HEK293 (cell line): ENCODE data around the gene GNMT.
A peak's percentile ranks its signal among the peaks of the same experiment; 100 is the strongest.

Experiments
- GLIS2 ChIP-seq: fragments of 450-650 bp; formaldehyde crosslinking; IDR thresholded peaks from 2 replicates; pipeline ENCODE4 v1.5.1; 2016; ENCODE audit warnings: missing biosample characterization, missing genetic modification characterization
- IKZF3 ChIP-seq: fragments of 450-650 bp; IDR thresholded peaks from 2 replicates; pipeline ENCODE4 v1.5.0; 2018; ENCODE audit warnings: missing biosample characterization, mild to moderate bottlenecking, missing genetic modification characterization, moderate library complexity
- MYNN ChIP-seq: fragments of 450-650 bp; formaldehyde crosslinking; IDR thresholded peaks from 2 replicates; pipeline ENCODE4 v1.5.1; 2016; ENCODE audit warnings: missing biosample characterization, missing genetic modification characterization, borderline replicate concordance
- ZBTB17 ChIP-seq: fragments of 450-650 bp; formaldehyde crosslinking; IDR thresholded peaks from 2 replicates; pipeline ENCODE4 v1.5.1; 2016; ENCODE audit warnings: missing biosample characterization, missing genetic modification characterization
- ZBTB8A ChIP-seq: fragments of 450-650 bp; formaldehyde crosslinking; IDR thresholded peaks from 2 replicates; pipeline ENCODE4 v1.5.1; 2016; ENCODE audit warnings: missing biosample characterization, missing genetic modification characterization
- ZFP37 ChIP-seq: fragments of 450-650 bp; formaldehyde crosslinking; IDR thresholded peaks from 2 replicates; pipeline ENCODE4 v1.5.1; 2016; ENCODE audit warnings: missing biosample characterization, missing genetic modification characterization
- ZNF133 ChIP-seq: fragments of 450-650 bp; formaldehyde crosslinking; IDR thresholded peaks from 2 replicates; pipeline ENCODE4 v1.5.1; 2016; ENCODE audit warnings: missing biosample characterization, missing genetic modification characterization
- ZNF155 ChIP-seq: fragments of 450-650 bp; formaldehyde crosslinking; IDR thresholded peaks from 2 replicates; pipeline ENCODE4 v1.5.1; 2016; ENCODE audit warnings: missing biosample characterization, missing genetic modification characterization
- ZNF16 ChIP-seq: fragments of 450-650 bp; formaldehyde crosslinking; IDR thresholded peaks from 2 replicates; pipeline ENCODE4 v1.5.1; 2016; ENCODE audit warnings: low read depth, missing biosample characterization, missing genetic modification characterization
- ZNF274 ChIP-seq, 2 experiments: fragments of 200-500 bp in 1 of 2; fragments of 450-650 bp in 1 of 2; sonication (Bioruptor generic) in 1 of 2; formaldehyde crosslinking in 1 of 2; IDR thresholded peaks; 2 replicates each; pipeline versions ENCODE4 v1.5.1 to v1.6.1; 2014 to 2016; ENCODE audit warnings: borderline replicate concordance in 1 of 2, inconsistent platforms in 1 of 2, low read length in 1 of 2, missing biosample characterization in 1 of 2, missing genetic modification characterization in 1 of 2
- ZNF335 ChIP-seq: fragments of 450-650 bp; formaldehyde crosslinking; conservative IDR thresholded peaks from 2 replicates; pipeline ENCODE4 v1.5.1; 2016; ENCODE audit warnings: missing biosample characterization, missing genetic modification characterization
- ZNF433 ChIP-seq: fragments of 450-650 bp; formaldehyde crosslinking; IDR thresholded peaks from 2 replicates; pipeline ENCODE4 v1.5.1; 2016; ENCODE audit warnings: missing biosample characterization, missing genetic modification characterization, low read depth
- ZNF529 ChIP-seq: fragments of 450-650 bp; formaldehyde crosslinking; IDR thresholded peaks from 2 replicates; pipeline ENCODE4 v1.5.1; 2017; ENCODE audit warnings: missing genetic modification characterization, missing biosample characterization; ENCODE audit not compliant: insufficient replicate concordance
- ZNF624 ChIP-seq: fragments of 450-650 bp; formaldehyde crosslinking; IDR thresholded peaks from 2 replicates; pipeline ENCODE4 v1.5.1; 2017; ENCODE audit warnings: missing biosample characterization, missing genetic modification characterization
- ZNF654 ChIP-seq: fragments of 450-650 bp; formaldehyde crosslinking; IDR thresholded peaks from 2 replicates; pipeline ENCODE4 v1.5.1; 2016; ENCODE audit warnings: low read depth, missing biosample characterization, missing genetic modification characterization
- ZNF658 ChIP-seq: fragments of 450-650 bp; formaldehyde crosslinking; IDR thresholded peaks from 2 replicates; pipeline ENCODE4; 2016; ENCODE audit warnings: missing biosample characterization, missing genetic modification characterization
- ZNF76 ChIP-seq: fragments of 450-650 bp; formaldehyde crosslinking; IDR thresholded peaks from 2 replicates; pipeline ENCODE4; 2016; ENCODE audit warnings: low read depth, missing biosample characterization, missing genetic modification characterization, borderline replicate concordance
- TF ChIP-seq, protein P1 (sequence below): fragments of 450-650 bp; formaldehyde crosslinking; IDR thresholded peaks from 2 replicates; pipeline ENCODE4 v1.5.1; 2017; ENCODE audit warnings: missing biosample characterization, missing genetic modification characterization
- TF ChIP-seq, protein P2 (sequence below): fragments of 450-650 bp; formaldehyde crosslinking; IDR thresholded peaks from 2 replicates; pipeline ENCODE4 v1.5.1; 2016; ENCODE audit warnings: missing biosample characterization, missing genetic modification characterization
- TF ChIP-seq, protein P3 (sequence below): fragments of 450-650 bp; formaldehyde crosslinking; IDR thresholded peaks from 2 replicates; pipeline ENCODE4 v1.5.1; 2016; ENCODE audit warnings: missing biosample characterization, missing genetic modification characterization
- TF ChIP-seq, protein P4 (sequence below): fragments of 450-650 bp; formaldehyde crosslinking; IDR thresholded peaks from 2 replicates; pipeline ENCODE4 v1.5.1; 2016; ENCODE audit warnings: missing biosample characterization, missing genetic modification characterization
- TF ChIP-seq, protein P5 (sequence below): fragments of 450-650 bp; formaldehyde crosslinking; IDR thresholded peaks from 2 replicates; pipeline ENCODE4 v1.5.1; 2017; ENCODE audit warnings: missing biosample characterization, missing genetic modification characterization

GNMT gene

DNA sequence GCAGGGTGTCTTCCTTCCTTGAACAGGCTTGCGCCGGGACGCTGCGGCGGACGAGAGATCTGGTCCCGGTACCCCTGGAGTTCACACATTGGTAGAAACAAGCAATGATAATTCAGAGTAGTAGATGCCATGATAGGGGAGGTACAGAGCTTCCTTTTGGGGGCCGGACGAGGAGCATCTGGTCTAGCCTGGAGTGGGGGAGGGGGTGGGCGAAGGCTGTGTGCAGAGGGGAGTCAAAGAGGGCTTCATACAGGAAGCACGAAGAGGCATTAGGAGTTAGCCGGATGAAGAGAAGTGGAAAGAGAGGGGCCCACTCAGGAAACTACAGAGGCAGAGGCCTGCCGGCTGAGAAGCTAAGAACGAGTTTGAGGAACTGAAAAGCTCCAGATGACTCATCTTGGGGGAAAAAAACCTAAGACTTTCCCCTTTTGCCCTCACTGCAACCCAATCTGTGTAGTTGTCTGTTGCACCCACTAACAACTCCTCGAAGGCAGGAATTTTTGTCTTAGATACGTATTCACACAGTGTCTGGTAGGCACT, 30.7 kb upstream of the GNMT start (continued):
- TF ChIP-seq, protein P1, sequence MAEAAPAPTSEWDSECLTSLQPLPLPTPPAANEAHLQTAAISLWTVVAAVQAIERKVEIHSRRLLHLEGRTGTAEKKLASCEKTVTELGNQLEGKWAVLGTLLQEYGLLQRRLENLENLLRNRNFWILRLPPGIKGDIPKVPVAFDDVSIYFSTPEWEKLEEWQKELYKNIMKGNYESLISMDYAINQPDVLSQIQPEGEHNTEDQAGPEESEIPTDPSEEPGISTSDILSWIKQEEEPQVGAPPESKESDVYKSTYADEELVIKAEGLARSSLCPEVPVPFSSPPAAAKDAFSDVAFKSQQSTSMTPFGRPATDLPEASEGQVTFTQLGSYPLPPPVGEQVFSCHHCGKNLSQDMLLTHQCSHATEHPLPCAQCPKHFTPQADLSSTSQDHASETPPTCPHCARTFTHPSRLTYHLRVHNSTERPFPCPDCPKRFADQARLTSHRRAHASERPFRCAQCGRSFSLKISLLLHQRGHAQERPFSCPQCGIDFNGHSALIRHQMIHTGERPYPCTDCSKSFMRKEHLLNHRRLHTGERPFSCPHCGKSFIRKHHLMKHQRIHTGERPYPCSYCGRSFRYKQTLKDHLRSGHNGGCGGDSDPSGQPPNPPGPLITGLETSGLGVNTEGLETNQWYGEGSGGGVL (tag by site-specific recombination) = no peak; the same call in 1 of the 2 replicates
- no peak for TF ChIP-seq ZNF658 (tag by site-specific recombination)
- no peak for TF ChIP-seq ZNF433 (tag by site-specific recombination)
- TF ChIP-seq ZFP37 (tag by site-specific recombination) = 0 out of 2 replicates have a peak, but pooled peaks have one; percentile 13
- no peak for TF ChIP-seq ZNF155 (tag by site-specific recombination)
- TF ChIP-seq, protein P2, sequence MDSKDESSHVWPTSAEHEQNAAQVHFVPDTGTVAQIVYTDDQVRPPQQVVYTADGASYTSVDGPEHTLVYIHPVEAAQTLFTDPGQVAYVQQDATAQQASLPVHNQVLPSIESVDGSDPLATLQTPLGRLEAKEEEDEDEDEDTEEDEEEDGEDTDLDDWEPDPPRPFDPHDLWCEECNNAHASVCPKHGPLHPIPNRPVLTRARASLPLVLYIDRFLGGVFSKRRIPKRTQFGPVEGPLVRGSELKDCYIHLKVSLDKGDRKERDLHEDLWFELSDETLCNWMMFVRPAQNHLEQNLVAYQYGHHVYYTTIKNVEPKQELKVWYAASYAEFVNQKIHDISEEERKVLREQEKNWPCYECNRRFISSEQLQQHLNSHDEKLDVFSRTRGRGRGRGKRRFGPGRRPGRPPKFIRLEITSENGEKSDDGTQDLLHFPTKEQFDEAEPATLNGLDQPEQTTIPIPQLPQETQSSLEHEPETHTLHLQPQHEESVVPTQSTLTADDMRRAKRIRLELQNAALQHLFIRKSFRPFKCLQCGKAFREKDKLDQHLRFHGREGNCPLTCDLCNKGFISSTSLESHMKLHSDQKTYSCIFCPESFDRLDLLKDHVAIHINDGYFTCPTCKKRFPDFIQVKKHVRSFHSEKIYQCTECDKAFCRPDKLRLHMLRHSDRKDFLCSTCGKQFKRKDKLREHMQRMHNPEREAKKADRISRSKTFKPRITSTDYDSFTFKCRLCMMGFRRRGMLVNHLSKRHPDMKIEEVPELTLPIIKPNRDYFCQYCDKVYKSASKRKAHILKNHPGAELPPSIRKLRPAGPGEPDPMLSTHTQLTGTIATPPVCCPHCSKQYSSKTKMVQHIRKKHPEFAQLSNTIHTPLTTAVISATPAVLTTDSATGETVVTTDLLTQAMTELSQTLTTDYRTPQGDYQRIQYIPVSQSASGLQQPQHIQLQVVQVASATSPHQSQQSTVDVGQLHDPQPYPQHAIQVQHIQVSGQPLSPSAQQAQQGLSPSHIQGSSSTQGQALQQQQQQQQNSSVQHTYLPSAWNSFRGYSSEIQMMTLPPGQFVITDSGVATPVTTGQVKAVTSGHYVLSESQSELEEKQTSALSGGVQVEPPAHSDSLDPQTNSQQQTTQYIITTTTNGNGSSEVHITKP (tag by site-specific recombination) = peak; percentile 92
- TF ChIP-seq, protein P3, sequence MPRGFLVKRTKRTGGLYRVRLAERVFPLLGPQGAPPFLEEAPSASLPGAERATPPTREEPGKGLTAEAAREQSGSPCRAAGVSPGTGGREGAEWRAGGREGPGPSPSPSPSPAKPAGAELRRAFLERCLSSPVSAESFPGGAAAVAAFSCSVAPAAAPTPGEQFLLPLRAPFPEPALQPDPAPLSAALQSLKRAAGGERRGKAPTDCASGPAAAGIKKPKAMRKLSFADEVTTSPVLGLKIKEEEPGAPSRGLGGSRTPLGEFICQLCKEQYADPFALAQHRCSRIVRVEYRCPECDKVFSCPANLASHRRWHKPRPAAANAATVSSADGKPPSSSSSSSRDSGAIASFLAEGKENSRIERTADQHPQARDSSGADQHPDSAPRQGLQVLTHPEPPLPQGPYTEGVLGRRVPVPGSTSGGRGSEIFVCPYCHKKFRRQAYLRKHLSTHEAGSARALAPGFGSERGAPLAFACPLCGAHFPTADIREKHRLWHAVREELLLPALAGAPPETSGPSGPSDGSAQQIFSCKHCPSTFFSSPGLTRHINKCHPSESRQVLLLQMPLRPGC (tag by site-specific recombination) = no peak
- TF ChIP-seq ZNF529 = no peak
- peak; percentile 2; the same call in 1 of the 2 replicates for TF ChIP-seq GLIS2 (tag by site-specific recombination)
- TF ChIP-seq, protein P4, sequence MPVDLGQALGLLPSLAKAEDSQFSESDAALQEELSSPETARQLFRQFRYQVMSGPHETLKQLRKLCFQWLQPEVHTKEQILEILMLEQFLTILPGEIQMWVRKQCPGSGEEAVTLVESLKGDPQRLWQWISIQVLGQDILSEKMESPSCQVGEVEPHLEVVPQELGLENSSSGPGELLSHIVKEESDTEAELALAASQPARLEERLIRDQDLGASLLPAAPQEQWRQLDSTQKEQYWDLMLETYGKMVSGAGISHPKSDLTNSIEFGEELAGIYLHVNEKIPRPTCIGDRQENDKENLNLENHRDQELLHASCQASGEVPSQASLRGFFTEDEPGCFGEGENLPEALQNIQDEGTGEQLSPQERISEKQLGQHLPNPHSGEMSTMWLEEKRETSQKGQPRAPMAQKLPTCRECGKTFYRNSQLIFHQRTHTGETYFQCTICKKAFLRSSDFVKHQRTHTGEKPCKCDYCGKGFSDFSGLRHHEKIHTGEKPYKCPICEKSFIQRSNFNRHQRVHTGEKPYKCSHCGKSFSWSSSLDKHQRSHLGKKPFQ (tag by site-specific recombination) = 0 out of 2 replicates have a peak, but pooled peaks have one; percentile 8
- TF ChIP-seq ZNF335 (tag by site-specific recombination) = peak; percentile 11; the same call in 1 of the 2 replicates
- peak; percentile 91 for TF ChIP-seq ZBTB17 (tag by site-specific recombination)
- TF ChIP-seq, protein P5, sequence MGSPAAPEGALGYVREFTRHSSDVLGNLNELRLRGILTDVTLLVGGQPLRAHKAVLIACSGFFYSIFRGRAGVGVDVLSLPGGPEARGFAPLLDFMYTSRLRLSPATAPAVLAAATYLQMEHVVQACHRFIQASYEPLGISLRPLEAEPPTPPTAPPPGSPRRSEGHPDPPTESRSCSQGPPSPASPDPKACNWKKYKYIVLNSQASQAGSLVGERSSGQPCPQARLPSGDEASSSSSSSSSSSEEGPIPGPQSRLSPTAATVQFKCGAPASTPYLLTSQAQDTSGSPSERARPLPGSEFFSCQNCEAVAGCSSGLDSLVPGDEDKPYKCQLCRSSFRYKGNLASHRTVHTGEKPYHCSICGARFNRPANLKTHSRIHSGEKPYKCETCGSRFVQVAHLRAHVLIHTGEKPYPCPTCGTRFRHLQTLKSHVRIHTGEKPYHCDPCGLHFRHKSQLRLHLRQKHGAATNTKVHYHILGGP (tag by site-specific recombination) = 0 out of 2 replicates have a peak, but pooled peaks have one; percentile 25
- peak; percentile 39; the same call in 1 of the 2 replicates for TF ChIP-seq IKZF3
- TF ChIP-seq ZNF274 (IDR thresholded peaks at IDR 0.05; ENCODE audit: low read length) = no peak
- no peak for TF ChIP-seq ZNF274 (tag by site-specific recombination; IDR thresholded peaks at IDR 0.05; ENCODE audit: borderline replicate concordance)
- 0 out of 2 replicates have a peak, but pooled peaks have one; percentile 11 for TF ChIP-seq ZBTB8A (tag by site-specific recombination)
- TF ChIP-seq MYNN (tag by site-specific recombination) = peak; percentile 14; the same call in 1 of the 2 replicates
- TF ChIP-seq ZNF624 (tag by site-specific recombination) = no peak
- TF ChIP-seq ZNF654 (tag by site-specific recombination) = no peak
- no peak for TF ChIP-seq ZNF76
- no peak for TF ChIP-seq ZNF133
- TF ChIP-seq ZNF16 (tag by site-specific recombination) = peak; percentile 3; the same call in 1 of the 2 replicates
